H9 (cell line): Measurements from ENCODE around the gene PJA2. TPM values are rescaled to one million over a fixed set of nuclear protein-coding genes. Genes with fewer than 3 reads are reported as not detected.
A peak's percentile ranks its signal among the peaks of the same experiment; 100 is the strongest.

Experiments used
- DNase-seq: peaks from one replicate; pipeline ENCODE4 v3.0.0-alpha.2; 2017
- H2AFZ ChIP-seq: one replicate; pipeline ENCODE4 v1.6.1; 2013; ENCODE audit warnings: mild to moderate bottlenecking, low read length, control low read depth, moderate library complexity
- H2AK5ac ChIP-seq: 2 replicates; pipeline ENCODE4 v1.6.1; 2013; ENCODE audit warnings: low read length, control low read depth, mixed read lengths; ENCODE audit not compliant: insufficient read length
- H2BK120ac ChIP-seq: one replicate; pipeline ENCODE4 v1.6.1; 2013; ENCODE audit warnings: low read depth, mild to moderate bottlenecking, low read length, control low read depth, inconsistent platforms; ENCODE audit not compliant: poor library complexity, severe bottlenecking
- H2BK12ac ChIP-seq: 2 replicates; pipeline ENCODE4 v1.6.1; 2013; ENCODE audit warnings: low read length, control low read depth, mixed read lengths, low read depth; ENCODE audit not compliant: insufficient read length
- H2BK15ac ChIP-seq: 2 replicates; pipeline ENCODE4 v1.6.1; 2013; ENCODE audit warnings: low read depth, low read length, control low read depth
- H2BK20ac ChIP-seq: one replicate; pipeline ENCODE4 v1.6.1; 2013; ENCODE audit warnings: low read depth, mild to moderate bottlenecking, low read length, control low read depth, inconsistent platforms; ENCODE audit not compliant: poor library complexity, severe bottlenecking
- H2BK5ac ChIP-seq: 2 replicates; pipeline ENCODE4 v1.6.1; 2013; ENCODE audit warnings: low read length, control low read depth, mixed read lengths; ENCODE audit not compliant: insufficient read length
- H3K14ac ChIP-seq: 2 replicates; pipeline ENCODE4 v1.6.1; 2013; ENCODE audit warnings: low read length, control low read depth; ENCODE audit not compliant: insufficient read depth
- H3K18ac ChIP-seq: 2 replicates; pipeline ENCODE4 v1.6.1; 2013; ENCODE audit warnings: low read depth, mild to moderate bottlenecking, mixed read lengths, low read length, control low read depth; ENCODE audit not compliant: insufficient read length
- H3K23ac ChIP-seq: 2 replicates; pipeline ENCODE4 v1.6.1; 2013; ENCODE audit warnings: low read length, control low read depth, mixed read lengths, low read depth; ENCODE audit not compliant: insufficient read length
- H3K23me2 ChIP-seq: 2 replicates; pipeline ENCODE4 v1.6.1; 2013; ENCODE audit warnings: low read depth, mild to moderate bottlenecking, mixed read lengths, low read length, control low read depth; ENCODE audit not compliant: insufficient read length, poor library complexity, severe bottlenecking
- H3K27ac ChIP-seq: 2 replicates; pipeline ENCODE4 v1.5.1; 2013; ENCODE audit warnings: low read length, control low read depth, mixed read lengths, low read depth; ENCODE audit not compliant: insufficient read length
- H3K27me3 ChIP-seq: 2 replicates; pipeline ENCODE4 v1.6.1; 2013; ENCODE audit warnings: low read length, control low read depth, inconsistent platforms; ENCODE audit not compliant: insufficient read depth
- H3K4ac ChIP-seq: 2 replicates; pipeline ENCODE4 v1.6.1; 2013; ENCODE audit warnings: low read depth, mild to moderate bottlenecking, control low read depth, inconsistent platforms, low read length, moderate library complexity
- H3K4me1 ChIP-seq: 2 replicates; pipeline ENCODE4 v1.6.1; 2013; ENCODE audit warnings: low read length, control low read depth, inconsistent platforms; ENCODE audit not compliant: insufficient read depth
- H3K4me2 ChIP-seq: 2 replicates; pipeline ENCODE4 v1.6.1; 2013; ENCODE audit warnings: low read length, control low read depth, mixed read lengths; ENCODE audit not compliant: insufficient read length, insufficient read depth
- H3K56ac ChIP-seq: 2 replicates; pipeline ENCODE4 v1.6.1; 2013; ENCODE audit warnings: low read depth, mild to moderate bottlenecking, mixed read lengths, low read length, control low read depth; ENCODE audit not compliant: insufficient read length
- H3K79me1 ChIP-seq: 2 replicates; pipeline ENCODE4 v1.6.1; 2013; ENCODE audit warnings: low read depth, mild to moderate bottlenecking, moderate library complexity, low read length, control low read depth, inconsistent platforms; ENCODE audit not compliant: insufficient read depth, poor library complexity, severe bottlenecking
- H3K79me2 ChIP-seq: 2 replicates; pipeline ENCODE4 v1.6.1; 2013; ENCODE audit warnings: low read length, control low read depth, inconsistent platforms; ENCODE audit not compliant: insufficient read depth
- H3K9ac ChIP-seq: 2 replicates; pipeline ENCODE4 v1.6.1; 2013; ENCODE audit warnings: low read length, control low read depth, mixed read lengths; ENCODE audit not compliant: insufficient read length; ENCODE audit errors: extremely low read depth
- H3K9me3 ChIP-seq: one replicate; pipeline ENCODE4 v1.6.1; 2013; ENCODE audit warnings: low read depth, low read length, inconsistent platforms; ENCODE audit not compliant: control insufficient read depth
- H3T11ph ChIP-seq: one replicate; pipeline ENCODE4 v1.6.1; 2013; ENCODE audit warnings: mild to moderate bottlenecking, low read length, control low read depth, inconsistent platforms
- H4K20me1 ChIP-seq: one replicate; pipeline ENCODE4 v1.6.1; 2013; ENCODE audit not compliant: control insufficient read depth, insufficient read length, insufficient read depth
- H4K5ac ChIP-seq: 2 replicates; pipeline ENCODE4 v1.6.1; 2013; ENCODE audit warnings: low read depth, mild to moderate bottlenecking, mixed read lengths, low read length, control low read depth; ENCODE audit not compliant: insufficient read length
- H4K8ac ChIP-seq: replicated peaks from 2 replicates; pipeline ENCODE4 v1.6.1; 2013; ENCODE audit warnings: low read length, control low read depth, mixed read lengths, low read depth; ENCODE audit not compliant: insufficient read length
- H4K91ac ChIP-seq: 2 replicates; pipeline ENCODE4 v1.6.1; 2013; ENCODE audit warnings: low read depth, mild to moderate bottlenecking, moderate library complexity, mixed read lengths, low read length, control low read depth; ENCODE audit not compliant: insufficient read length
- H3K27ac Mint-ChIP-seq, 3 experiments: 2 replicates in 2 of 3; 3 replicates in 1 of 3; pipeline ENCODE4 v1.8.0; 2020 to 2021; ENCODE audit warnings: mixed read lengths in 3 of 3, mild to moderate bottlenecking in 1 of 3, moderate library complexity in 1 of 3
- H3K27me3 Mint-ChIP-seq: 2 replicates; pipeline ENCODE4 v1.8.0; 2021; ENCODE audit warnings: low read depth, mild to moderate bottlenecking, moderate library complexity, mixed read lengths
- H3K36me3 Mint-ChIP-seq, 3 experiments: 2 replicates in 2 of 3; 3 replicates in 1 of 3; pipeline ENCODE4 v1.8.0; 2020 to 2021; ENCODE audit warnings: low read depth in 3 of 3, mixed read lengths in 3 of 3; ENCODE audit not compliant: insufficient read depth in 1 of 3
- H3K4me1 Mint-ChIP-seq, 2 experiments: 2 replicates each; pipeline ENCODE4 v1.8.0; 2020; ENCODE audit warnings: mixed read lengths in 2 of 2
- H3K4me3 Mint-ChIP-seq, 2 experiments: 2 replicates in 1 of 2; 3 replicates in 1 of 2; pipeline ENCODE4 v1.8.0; 2020 to 2021; ENCODE audit warnings: mild to moderate bottlenecking in 2 of 2, mixed read lengths in 2 of 2, moderate library complexity in 1 of 2
- H3K9me3 Mint-ChIP-seq, 2 experiments: 2 replicates in 1 of 2; 3 replicates in 1 of 2; pipeline ENCODE4 v1.8.0; 2020; ENCODE audit warnings: mild to moderate bottlenecking in 2 of 2, mixed read lengths in 2 of 2, moderate library complexity in 1 of 2
- WGBS: extraction: QIAGEN DNeasy Blood & Tissue Kit; methylation state at CpG from one replicate; pipeline ENCODE4 v1.1.7; 2013; ENCODE audit warnings: missing lambda C conversion rate, low lambda C conversion rate, mixed read lengths; ENCODE audit not compliant: insufficient read length; ENCODE audit errors: extremely low coverage; 5-methylcytosine and 5-hydroxymethylcytosine counted together
- long read RNA-seq: library from polyadenylated mRNA; unstranded; transcript quantifications from one replicate; pipeline ENCODE4 v2.0.0, GENCODE V29; 2020
- total RNA-seq: library from RNA; stranded (reverse); gene quantifications from 2 replicates; pipeline ENCODE4 v1.2.1, GENCODE V29; 2021
- TF ChIP-seq, protein P1 (sequence below): fragments of 200-600 bp; sonication (generic); conservative IDR thresholded peaks from 3 replicates; pipeline ENCODE4 v1.8.0; 2021; ENCODE audit warnings: antibody characterized with exemption, mild to moderate bottlenecking

The PJA2 gene, protein sequence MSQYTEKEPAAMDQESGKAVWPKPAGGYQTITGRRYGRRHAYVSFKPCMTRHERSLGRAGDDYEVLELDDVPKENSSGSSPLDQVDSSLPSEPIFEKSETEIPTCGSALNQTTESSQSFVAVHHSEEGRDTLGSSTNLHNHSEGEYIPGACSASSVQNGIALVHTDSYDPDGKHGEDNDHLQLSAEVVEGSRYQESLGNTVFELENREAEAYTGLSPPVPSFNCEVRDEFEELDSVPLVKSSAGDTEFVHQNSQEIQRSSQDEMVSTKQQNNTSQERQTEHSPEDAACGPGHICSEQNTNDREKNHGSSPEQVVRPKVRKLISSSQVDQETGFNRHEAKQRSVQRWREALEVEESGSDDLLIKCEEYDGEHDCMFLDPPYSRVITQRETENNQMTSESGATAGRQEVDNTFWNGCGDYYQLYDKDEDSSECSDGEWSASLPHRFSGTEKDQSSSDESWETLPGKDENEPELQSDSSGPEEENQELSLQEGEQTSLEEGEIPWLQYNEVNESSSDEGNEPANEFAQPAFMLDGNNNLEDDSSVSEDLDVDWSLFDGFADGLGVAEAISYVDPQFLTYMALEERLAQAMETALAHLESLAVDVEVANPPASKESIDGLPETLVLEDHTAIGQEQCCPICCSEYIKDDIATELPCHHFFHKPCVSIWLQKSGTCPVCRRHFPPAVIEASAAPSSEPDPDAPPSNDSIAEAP
- total RNA-seq: 41.5 and 41.9 TPM in 2 replicates
- long read RNA-seq, full-length matches to known transcripts: 87 of 135 reads
- long read RNA-seq, partial matches to known transcripts: 41 of 135 reads
- long read RNA-seq, other reads (novel, unspliced or antisense): 7 of 135 reads

DNA sequence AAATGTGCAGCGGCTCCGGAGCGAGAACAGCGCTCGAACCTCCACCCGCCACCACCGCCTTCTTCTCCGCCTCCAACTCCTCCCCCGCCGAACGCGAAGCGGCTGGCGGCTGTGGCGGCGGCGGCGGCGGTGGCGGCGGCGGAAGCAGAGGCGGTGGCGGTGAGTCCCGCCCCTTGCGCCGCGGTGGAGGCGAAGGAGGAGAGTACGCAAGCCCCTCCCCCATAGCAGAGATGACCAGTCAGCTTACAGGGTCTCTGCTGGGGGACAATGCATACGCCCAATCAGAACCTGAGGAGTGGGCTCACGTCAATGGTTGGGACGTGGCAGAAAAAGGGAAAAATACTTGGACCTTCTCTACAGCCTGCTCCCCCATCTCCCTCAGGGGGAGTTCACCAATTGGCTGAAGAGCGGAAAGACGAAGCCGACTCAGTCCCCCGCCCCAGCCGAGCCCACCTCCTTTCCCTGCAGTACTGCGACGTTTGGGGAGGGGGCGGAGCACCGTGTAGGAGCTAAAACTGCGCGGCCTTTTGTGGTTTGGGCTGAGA is at the start of gene PJA2:
Gene PJA2, minus strand, starts transcription at position 131 of the 545 bp plus-strand sequence. CDS start 26,541 bp downstream, outside the sequence.
- H2BK5ac ChIP-seq: no peak within 1 kb of the TSS
- DNase-seq: peak; percentile 99
- no peaks in the 10 kb centered on the region for H3K27me3 Mint-ChIP-seq
- peaks cover 10% of the 10 kb centered on the region; the same call in 1 of the 2 replicates for H3K79me2 ChIP-seq
- H3K4me1 Mint-ChIP-seq: peaks cover 46 to 50% of the 10 kb centered on the region in 2 experiments
- TF ChIP-seq, protein P1, sequence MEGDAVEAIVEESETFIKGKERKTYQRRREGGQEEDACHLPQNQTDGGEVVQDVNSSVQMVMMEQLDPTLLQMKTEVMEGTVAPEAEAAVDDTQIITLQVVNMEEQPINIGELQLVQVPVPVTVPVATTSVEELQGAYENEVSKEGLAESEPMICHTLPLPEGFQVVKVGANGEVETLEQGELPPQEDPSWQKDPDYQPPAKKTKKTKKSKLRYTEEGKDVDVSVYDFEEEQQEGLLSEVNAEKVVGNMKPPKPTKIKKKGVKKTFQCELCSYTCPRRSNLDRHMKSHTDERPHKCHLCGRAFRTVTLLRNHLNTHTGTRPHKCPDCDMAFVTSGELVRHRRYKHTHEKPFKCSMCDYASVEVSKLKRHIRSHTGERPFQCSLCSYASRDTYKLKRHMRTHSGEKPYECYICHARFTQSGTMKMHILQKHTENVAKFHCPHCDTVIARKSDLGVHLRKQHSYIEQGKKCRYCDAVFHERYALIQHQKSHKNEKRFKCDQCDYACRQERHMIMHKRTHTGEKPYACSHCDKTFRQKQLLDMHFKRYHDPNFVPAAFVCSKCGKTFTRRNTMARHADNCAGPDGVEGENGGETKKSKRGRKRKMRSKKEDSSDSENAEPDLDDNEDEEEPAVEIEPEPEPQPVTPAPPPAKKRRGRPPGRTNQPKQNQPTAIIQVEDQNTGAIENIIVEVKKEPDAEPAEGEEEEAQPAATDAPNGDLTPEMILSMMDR: peak; percentile 31; the same call in 2 of the 3 replicates
- no peaks in the 10 kb centered on the region for H4K20me1 ChIP-seq
- H3K36me3 Mint-ChIP-seq: peaks cover 0 to 11% (median 1%) of the 10 kb centered on the region in 3 experiments; a peak in 3 of 7 replicates
- H3K23me2 ChIP-seq: peaks cover 6% of the 10 kb centered on the region
- H4K8ac ChIP-seq: no peak within 1 kb of the TSS
- no peak within 1 kb of the TSS for H2AK5ac ChIP-seq
- peak within 1 kb of the TSS; percentile 98 to 100 (median 99) for H3K27ac Mint-ChIP-seq
- H2BK120ac ChIP-seq: peak within 1 kb of the TSS; percentile 27
- H3K4me2 ChIP-seq: peak within 1 kb of the TSS; percentile 93
- no peaks in the 10 kb centered on the region for H3K9me3 ChIP-seq
- H3K4me3 Mint-ChIP-seq: peak within 1 kb of the TSS; percentile 89 to 98
- H3K18ac ChIP-seq: peak within 1 kb of the TSS; percentile 72
- H3K27me3 ChIP-seq: no peaks in the 10 kb centered on the region
- no peak within 1 kb of the TSS for H2BK12ac ChIP-seq
- peak within 1 kb of the TSS; percentile 31 for H4K5ac ChIP-seq
- H3K9me3 Mint-ChIP-seq: peaks cover 2 to 12% of the 10 kb centered on the region in 2 experiments; a peak in 4 of 5 replicates
- peak within 1 kb of the TSS; percentile 96 for H3K27ac ChIP-seq
- no peak within 1 kb of the TSS for H2BK20ac ChIP-seq
- WGBS: no CpG with 5 or more reads among the region's 44 CpGs
- H3T11ph ChIP-seq: no peak within 1 kb of the TSS
- H3K56ac ChIP-seq: peak within 1 kb of the TSS; percentile 35
- no peaks in the 10 kb centered on the region for H3K4me1 ChIP-seq
- no peak within 1 kb of the TSS for H2BK15ac ChIP-seq
- H3K23ac ChIP-seq: no peak within 1 kb of the TSS
- peak within 1 kb of the TSS; percentile 88 for H3K9ac ChIP-seq
- H2AFZ ChIP-seq: no peak within 1 kb of the TSS
- H3K79me1 ChIP-seq: no peaks in the 10 kb centered on the region
- H3K14ac ChIP-seq: peak within 1 kb of the TSS; percentile 87
- H4K91ac ChIP-seq: no peak within 1 kb of the TSS
- H3K4ac ChIP-seq: no peak within 1 kb of the TSS; the same call in 1 of the 2 replicates
